NCI-H2196 (cell line): ENCODE measurements around the gene ARHGEF28.

ENCODE experiments used
- DNase-seq: peaks from one replicate; lab custom pipeline; 2025; ENCODE audit not compliant: unreplicated experiment; lab: John Stamatoyannopoulos, UW

The ARHGEF28 gene

GRCh38 chr5:73838901-73839300, 212.9 kb downstream of the ARHGEF28 start:
- no peak for DNase-seq

DNA sequence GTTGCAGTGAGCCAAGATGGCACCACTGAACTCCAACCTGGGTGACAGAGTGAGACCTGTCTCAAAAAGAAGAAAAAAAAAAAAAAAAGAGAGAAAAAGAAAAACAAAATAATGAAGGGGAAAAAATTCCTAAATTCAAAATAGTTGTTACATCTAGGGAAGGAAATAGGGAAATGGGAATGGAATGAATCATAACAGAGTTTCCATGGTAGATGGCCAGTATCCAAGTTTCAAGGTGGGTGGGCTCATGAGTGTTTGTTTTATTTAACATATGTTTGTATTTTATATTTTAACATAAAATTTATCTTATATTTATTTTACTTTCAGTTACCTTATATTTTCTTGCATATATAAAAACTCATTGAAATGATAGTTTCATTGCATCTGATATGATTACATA, 215.6 kb downstream of the ARHGEF28 start:
- no peak for DNase-seq

- DNase-seq, result no peak
These were observed 218.2 kb downstream of the ARHGEF28 start for GRCh38 chr5:73844165-73844564.

- no peak for DNase-seq
These were observed 225.6 kb downstream of the ARHGEF28 start for GRCh38 chr5:73851471-73852181.

- no peak for DNase-seq
These were observed 227.1 kb downstream of the ARHGEF28 start for GRCh38 chr5:73853091-73853490.

GRCh38 chr5:73856997-73857396, 231.0 kb downstream of the ARHGEF28 start:
- no peak for DNase-seq

DNA sequence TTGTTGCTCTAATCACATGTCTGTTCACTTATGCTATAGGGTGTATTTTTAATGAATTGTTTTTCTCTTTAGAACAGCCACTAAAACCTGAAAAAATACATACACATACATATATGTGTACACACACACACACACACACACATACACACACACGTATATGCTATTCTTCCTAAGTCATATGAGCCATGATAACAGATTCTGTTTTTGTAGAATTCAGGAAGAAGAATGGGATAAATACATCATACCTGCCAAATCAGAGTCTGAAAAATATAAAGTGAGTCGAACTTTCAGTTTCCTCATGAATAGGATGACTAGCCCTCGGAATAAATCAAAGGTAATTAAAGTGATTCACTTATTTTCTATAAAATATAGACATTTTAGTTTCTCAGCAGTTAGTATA, 231.4 kb downstream of the ARHGEF28 start:
- no peak for DNase-seq

DNA sequence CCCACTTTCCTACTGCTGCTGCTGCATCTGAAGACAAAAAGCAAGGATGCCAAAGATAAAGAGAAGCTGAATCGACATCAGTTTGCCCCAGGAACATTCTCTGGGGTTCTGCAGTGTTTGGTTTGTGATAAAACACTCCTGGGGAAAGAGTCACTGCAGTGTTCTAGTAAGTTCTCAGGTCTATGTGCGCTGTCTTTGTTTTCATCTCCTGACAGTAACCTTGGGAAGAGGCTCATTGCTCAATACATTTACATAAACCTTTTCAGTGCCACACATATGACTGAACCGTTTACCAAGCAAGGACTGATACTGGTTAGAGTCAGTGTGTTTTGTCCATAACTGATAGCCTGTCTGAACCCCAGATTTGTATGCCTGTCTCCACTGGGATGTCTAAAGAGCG, 232.1 kb downstream of the ARHGEF28 start:
- no peak for DNase-seq

DNA sequence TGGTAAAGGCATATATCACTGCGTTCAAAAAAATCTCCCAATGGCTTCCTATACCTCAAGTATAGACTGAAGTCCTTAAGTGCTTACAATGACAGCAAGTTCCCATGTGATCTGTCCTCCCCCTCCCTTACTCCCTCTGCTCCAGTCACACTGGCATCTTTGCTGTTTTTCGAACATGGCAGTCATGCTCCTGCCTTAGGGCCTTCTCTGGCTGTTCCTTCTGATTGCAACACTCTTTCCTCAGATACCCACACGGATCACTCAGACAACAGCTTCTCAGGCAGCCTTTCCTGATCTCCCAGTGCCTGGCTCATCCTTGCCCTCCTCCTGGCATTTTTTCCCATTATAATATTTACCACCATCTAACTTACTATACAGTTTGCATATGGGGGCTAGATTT, 232.8 kb downstream of the ARHGEF28 start:
- DNase-seq, result no peak

- no peak for DNase-seq
These were observed 233.7 kb downstream of the ARHGEF28 start for GRCh38 chr5:73859696-73860095.

GRCh38 chr5:73861313-73861988, 235.5 kb downstream of the ARHGEF28 start:
- no peak for DNase-seq

DNA sequence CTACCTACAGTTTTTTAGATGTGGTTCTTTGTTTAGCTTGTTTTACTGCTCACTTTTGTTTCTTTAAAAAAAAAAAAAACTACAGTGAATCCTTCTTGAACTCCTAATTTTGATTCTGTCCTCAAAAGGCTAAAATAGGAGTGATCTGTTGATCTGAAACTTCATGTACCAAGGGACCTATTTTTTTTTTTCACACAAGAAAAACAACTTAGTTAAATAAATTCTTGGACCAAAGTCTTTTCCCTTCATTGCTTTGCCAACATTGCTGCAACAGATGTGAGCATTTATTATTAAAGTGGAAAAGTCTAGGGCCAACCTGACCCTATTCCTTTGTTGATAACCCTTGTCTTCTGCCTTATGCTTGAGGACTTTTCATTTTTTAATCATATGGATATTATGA, 236.8 kb downstream of the ARHGEF28 start:
- DNase-seq, result no peak

DNA sequence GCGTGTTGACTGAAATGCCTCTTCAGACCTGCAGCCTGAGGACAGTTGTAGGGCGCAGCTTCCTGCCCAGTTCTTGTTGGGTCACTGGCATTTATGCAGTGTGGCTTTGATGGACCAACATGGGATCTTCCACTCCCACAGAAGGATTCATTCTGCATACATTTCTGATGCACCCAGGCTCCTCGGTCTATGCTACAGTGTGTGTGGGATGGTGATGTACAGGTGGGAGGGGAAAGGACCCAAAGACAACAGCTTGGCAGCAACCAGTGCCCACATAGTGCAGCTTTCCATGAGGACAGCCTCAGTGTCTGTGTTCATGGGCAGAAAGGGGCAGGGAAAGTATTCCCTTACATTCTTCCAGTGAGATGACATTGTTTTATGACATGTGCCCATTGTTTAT, 237.9 kb downstream of the ARHGEF28 start:
- no peak for DNase-seq

- DNase-seq, result no peak
These were observed 239.3 kb downstream of the ARHGEF28 start for GRCh38 chr5:73865315-73865714.

- no peak for DNase-seq
These were observed 241.6 kb downstream of the ARHGEF28 start for GRCh38 chr5:73867345-73868335.

- no peak for DNase-seq
These were observed 257.6 kb downstream of the ARHGEF28 start for GRCh38 chr5:73883646-73884045.

DNA sequence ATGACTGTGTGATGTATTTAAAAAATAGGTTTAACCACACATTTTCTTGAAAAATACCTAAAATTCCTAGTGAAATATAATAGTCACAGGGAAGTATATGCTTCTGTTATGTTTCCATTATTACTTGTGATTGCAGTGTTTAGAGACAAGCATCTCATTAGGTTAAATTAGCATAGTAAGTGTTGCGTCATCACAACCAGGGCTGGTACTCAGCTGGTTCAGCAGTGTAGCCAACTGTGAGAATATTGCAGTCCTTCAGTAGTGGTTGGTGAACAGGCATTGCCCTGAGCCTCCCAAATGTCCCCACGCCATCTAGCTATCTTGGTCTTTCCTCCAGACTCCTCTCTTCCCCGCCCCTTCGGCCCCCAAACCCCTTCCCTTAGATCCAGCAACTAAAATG, 261.7 kb downstream of the ARHGEF28 start:
- DNase-seq, result no peak

- no peak for DNase-seq
These were observed 264.6 kb downstream of the ARHGEF28 start for GRCh38 chr5:73890569-73890968.

DNA sequence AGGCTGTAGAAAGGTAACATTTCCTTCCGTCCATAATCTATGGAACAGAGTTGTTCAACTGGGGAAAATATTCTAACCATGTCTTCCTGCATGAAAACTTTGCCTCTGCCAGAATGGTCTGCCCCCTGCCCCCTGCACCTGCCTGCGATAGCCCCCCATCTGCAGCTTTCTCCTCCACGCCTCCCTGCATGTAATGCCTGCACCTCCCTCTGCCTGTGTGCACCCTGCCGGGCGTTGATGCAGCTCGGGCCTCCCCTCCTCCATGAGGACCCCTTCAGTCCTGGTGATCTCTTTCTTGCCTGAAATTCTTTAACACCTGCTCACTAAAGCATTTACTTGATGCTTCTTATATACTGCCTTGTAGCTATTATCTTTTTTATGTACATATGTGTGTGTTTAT, 266.2 kb downstream of the ARHGEF28 start:
- DNase-seq, result no peak

DNA sequence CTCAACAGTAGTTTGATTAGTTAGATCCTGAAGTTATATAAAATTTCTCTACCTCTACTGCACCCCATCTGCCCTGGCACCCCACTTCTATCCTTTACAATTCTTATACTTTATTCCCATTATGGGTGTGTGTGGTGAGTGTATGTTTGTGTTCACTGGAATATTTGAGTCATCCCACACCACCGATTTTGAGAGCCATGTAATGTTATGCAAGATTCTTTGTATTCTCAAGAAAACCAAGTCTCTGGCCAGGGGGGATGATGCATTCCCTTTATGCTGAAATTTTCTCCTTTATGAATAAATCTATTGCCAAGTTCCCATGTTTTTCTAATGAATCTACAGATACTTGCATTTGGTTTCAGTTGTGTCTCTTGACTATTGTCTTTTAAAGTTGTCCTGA, 266.8 kb downstream of the ARHGEF28 start:
- DNase-seq, result no peak

- no peak for DNase-seq
These were observed 267.8 kb downstream of the ARHGEF28 start for GRCh38 chr5:73893813-73894212.

DNA sequence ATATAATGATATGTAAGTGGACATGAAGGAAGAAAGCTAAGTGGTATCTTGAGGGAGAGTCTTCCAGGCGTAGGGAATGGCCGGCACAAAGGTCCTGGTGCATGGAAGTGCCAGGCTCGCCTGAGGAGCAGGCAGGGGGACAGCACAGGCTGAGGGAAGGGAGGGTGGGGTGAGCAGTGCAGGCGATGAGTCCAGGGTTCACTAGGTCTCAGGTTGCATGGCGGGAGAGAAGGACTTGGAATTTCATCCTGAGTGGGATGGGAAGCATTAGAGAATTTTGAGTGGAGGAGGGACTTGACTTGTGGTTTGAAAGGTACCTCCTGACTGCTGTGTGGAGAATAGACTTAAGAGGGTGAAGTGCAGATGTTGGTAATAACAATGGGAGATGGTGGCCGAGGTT, 268.9 kb downstream of the ARHGEF28 start:
- DNase-seq, result no peak
